ENCODE measurements around the gene PPFIA3.

PPFIA3 gene

GRCh38 chr19:49103331-49104085, 15.8 kb upstream of the PPFIA3 start:
- TF ChIP-seq CTCF (IDR thresholded peaks at IDR 0.05; ENCODE audit: borderline replicate concordance, insufficient read depth, low read depth, low read length) = no peak

GRCh38 chr19:49104229-49104864, 15.0 kb upstream of the PPFIA3 start:
- no peak for TF ChIP-seq CTCF (IDR thresholded peaks at IDR 0.05; ENCODE audit: borderline replicate concordance, insufficient read depth, low read depth, low read length)
- no peak overlapping the region for H3K4me3 ChIP-seq (ENCODE audit: low read depth, low read length)

More at GRCh38 chr19:49103331-49104085, 15.8 kb upstream of the PPFIA3 start:
- no peak overlapping the region for H3K4me3 ChIP-seq (ENCODE audit: low read depth, low read length)

- peak; percentile 83 for TF ChIP-seq CTCF (IDR thresholded peaks at IDR 0.05; ENCODE audit: borderline replicate concordance, insufficient read depth, low read depth, low read length)
- no peak overlapping the region for H3K4me3 ChIP-seq (ENCODE audit: low read depth, low read length)
Measured at GRCh38 chr19:49106648-49107135, 12.7 kb upstream of the PPFIA3 start.

- H3K4me3 ChIP-seq (ENCODE audit: low read depth, low read length) = no peak overlapping the region
- no peak for TF ChIP-seq CTCF (IDR thresholded peaks at IDR 0.05; ENCODE audit: borderline replicate concordance, insufficient read depth, low read depth, low read length)
Measured at GRCh38 chr19:49107625-49108459, 11.5 kb upstream of the PPFIA3 start.

GRCh38 chr19:49109051-49109450, 10.3 kb upstream of the PPFIA3 start:
- H3K4me3 ChIP-seq (ENCODE audit: low read depth, low read length) = no peak overlapping the region
- no peak for TF ChIP-seq CTCF (IDR thresholded peaks at IDR 0.05; ENCODE audit: borderline replicate concordance, insufficient read depth, low read depth, low read length)

- H3K4me3 ChIP-seq (ENCODE audit: low read depth, low read length) = no peak overlapping the region
- no peak for TF ChIP-seq CTCF (IDR thresholded peaks at IDR 0.05; ENCODE audit: borderline replicate concordance, insufficient read depth, low read depth, low read length)
Measured at GRCh38 chr19:49109569-49110233, 9.6 kb upstream of the PPFIA3 start.

All from GM12875 (cell line).